H1 (cell line): ENCODE results near the gene PNCK. TPM values are rescaled to one million over a fixed set of nuclear protein-coding genes. Genes with fewer than 3 reads are reported as not detected.

Experiments
- CTCF ChIA-PET: fragments of 300-600 bp; sonication (Branson Sonifier 250); formaldehyde crosslinking; loops from one replicate; lab custom pipeline; 2021; ENCODE audit not compliant: partially characterized antibody; lab: Charles Lee
- POLR2A ChIA-PET: fragments of 300-600 bp; sonication (Branson Sonifier 250); formaldehyde crosslinking; loops from one replicate; lab custom pipeline; 2021; ENCODE audit warnings: inconsistent platforms; ENCODE audit not compliant: partially characterized antibody; lab: Charles Lee
- DNase-seq, 2 experiments: peaks; one replicate each; pipeline versions ENCODE4 v3.0.0 to v3.0.0-alpha.2; 2010 to 2022; ENCODE audit warnings: low spot score in 2 of 2, low read depth in 1 of 2, mixed read lengths in 1 of 2
- FAIRE-seq: peaks from 2 replicates; lab custom pipeline; 2011; peaks lifted over from hg19 to GRCh38; lab: Jason Lieb, UNC
- H2AFZ ChIP-seq: 2 replicates; pipeline ENCODE4 v1.8.1; 2012; ENCODE audit warnings: low read length, inconsistent platforms
- H2AK5ac ChIP-seq: 2 replicates; pipeline ENCODE4 v1.6.1; 2013; ENCODE audit warnings: low read depth, low read length
- H2BK120ac ChIP-seq: replicated peaks from 2 replicates; pipeline ENCODE3; 2013; ENCODE audit warnings: low read depth, low read length, inconsistent platforms
- H2BK12ac ChIP-seq: 2 replicates; pipeline ENCODE4 v1.6.1; 2013; ENCODE audit warnings: low read depth, low read length
- H2BK15ac ChIP-seq: 2 replicates; pipeline ENCODE4 v1.6.1; 2013; ENCODE audit warnings: low read length
- H2BK20ac ChIP-seq: 2 replicates; pipeline ENCODE4 v1.6.1; 2013; ENCODE audit warnings: low read length
- H2BK5ac ChIP-seq: 2 replicates; pipeline ENCODE4 v1.6.1; 2013; ENCODE audit warnings: low read depth, low read length
- H3K14ac ChIP-seq: 2 replicates; pipeline ENCODE4 v1.6.1; 2013; ENCODE audit warnings: inconsistent platforms; ENCODE audit not compliant: insufficient read length
- H3K18ac ChIP-seq: 2 replicates; pipeline ENCODE4 v1.6.1; 2013; ENCODE audit warnings: low read length; ENCODE audit errors: extremely low read depth
- H3K23ac ChIP-seq: 2 replicates; pipeline ENCODE4 v1.6.1; 2013; ENCODE audit warnings: inconsistent platforms; ENCODE audit not compliant: insufficient read length
- H3K23me2 ChIP-seq: 2 replicates; pipeline ENCODE4 v1.6.1; 2013; ENCODE audit warnings: low read depth, low read length
- H3K27ac ChIP-seq: 2 replicates; pipeline ENCODE4 v1.6.1; 2011; ENCODE audit warnings: low read depth, low read length, inconsistent platforms
- H3K27me3 ChIP-seq, 4 experiments: replicated peaks in 1 of 4; 1 replicate in 1 of 4; 2 replicates in 3 of 4; pipeline versions ENCODE4 v1.6.1 to v1.8.1; 2011 to 2013; ENCODE audit warnings: low read length in 3 of 4, mild to moderate bottlenecking in 3 of 4, inconsistent platforms in 2 of 4, mixed read lengths in 2 of 4, moderate library complexity in 1 of 4; ENCODE audit not compliant: control insufficient read depth in 3 of 4, insufficient read depth in 3 of 4; ENCODE audit errors: extremely low read depth in 1 of 4
- H3K36me3 ChIP-seq, 4 experiments: 2 replicates each; pipeline versions ENCODE4 v1.6.1 to v1.8.1; 2011 to 2013; ENCODE audit warnings: mild to moderate bottlenecking in 4 of 4, low read length in 3 of 4, moderate library complexity in 2 of 4, control low read depth in 1 of 4, inconsistent platforms in 1 of 4; ENCODE audit not compliant: insufficient read depth in 4 of 4, control insufficient read depth in 2 of 4
- H3K4ac ChIP-seq: replicated peaks from 2 replicates; pipeline ENCODE3; 2013; ENCODE audit warnings: low read length, low read depth, mixed read lengths, inconsistent platforms; ENCODE audit not compliant: insufficient read length
- H3K4me1 ChIP-seq, 4 experiments: replicated peaks in 1 of 4; 1 replicate in 1 of 4; 2 replicates in 3 of 4; pipeline versions ENCODE4 v1.6.1 to v1.8.1; 2011 to 2013; ENCODE audit warnings: low read length in 3 of 4, inconsistent platforms in 2 of 4, mixed read lengths in 1 of 4; ENCODE audit not compliant: insufficient read depth in 4 of 4, control insufficient read depth in 3 of 4
- H3K4me2 ChIP-seq, 2 experiments: 2 replicates each; pipeline versions ENCODE4 v1.6.1 to v1.8.1; 2011 to 2013; ENCODE audit warnings: low read depth in 2 of 2, low read length in 2 of 2, control low read depth in 1 of 2, inconsistent platforms in 1 of 2, mild to moderate bottlenecking in 1 of 2; ENCODE audit not compliant: insufficient read depth in 1 of 2
- H3K4me3 ChIP-seq, 4 experiments: fragments of 200-600, 300-600 bp in 1 of 4; sonication (generic), shearing (Covaris generic), sonication (Bioruptor Twin) in 1 of 4; 2 replicates each; pipeline versions ENCODE4 v1.5.1 to v1.8.1; 2011 to 2016; ENCODE audit warnings: low read length in 4 of 4, low read depth in 3 of 4, control low read depth in 2 of 4, inconsistent platforms in 2 of 4, mild to moderate bottlenecking in 2 of 4, mixed read lengths in 1 of 4, moderate library complexity in 1 of 4; ENCODE audit not compliant: insufficient read depth in 2 of 4; ENCODE audit errors: extremely low read depth in 1 of 4
- H3K56ac ChIP-seq: replicated peaks from 2 replicates; pipeline ENCODE3; 2013; ENCODE audit warnings: low read depth, mild to moderate bottlenecking, mixed read lengths, low read length, inconsistent platforms; ENCODE audit not compliant: insufficient read length
- H3K79me1 ChIP-seq: 2 replicates; pipeline ENCODE4 v1.6.1; 2013; ENCODE audit warnings: low read depth, low read length, control low read depth
- H3K79me2 ChIP-seq, 2 experiments: 2 replicates each; pipeline versions ENCODE4 v1.6.1 to v1.8.1; 2012 to 2013; ENCODE audit warnings: low read length in 2 of 2, mild to moderate bottlenecking in 2 of 2, inconsistent platforms in 1 of 2; ENCODE audit not compliant: insufficient read depth in 2 of 2, control insufficient read depth in 1 of 2
- H3K9ac ChIP-seq, 4 experiments: replicated peaks in 1 of 4; 1 replicate in 1 of 4; 2 replicates in 3 of 4; pipeline versions ENCODE4 v1.6.1 to v1.8.1; 2011 to 2013; ENCODE audit warnings: low read depth in 3 of 4, low read length in 3 of 4, control low read depth in 2 of 4, mild to moderate bottlenecking in 2 of 4, moderate library complexity in 2 of 4, inconsistent platforms in 1 of 4; ENCODE audit errors: extremely low read depth in 1 of 4
- H3K9me3 ChIP-seq, 2 experiments: 2 replicates each; pipeline versions ENCODE4 v1.6.1 to v1.8.1; 2012 to 2013; ENCODE audit warnings: mild to moderate bottlenecking in 2 of 2, moderate library complexity in 2 of 2, control low read depth in 1 of 2, inconsistent platforms in 1 of 2, low read depth in 1 of 2, low read length in 1 of 2, mixed read lengths in 1 of 2; ENCODE audit not compliant: insufficient read depth in 2 of 2
- H4K20me1 ChIP-seq, 2 experiments: replicated peaks in 1 of 2; 2 replicates each; pipeline versions ENCODE3 to v1.8.1; 2011 to 2013; ENCODE audit warnings: inconsistent platforms in 2 of 2, low read length in 2 of 2, mild to moderate bottlenecking in 1 of 2; ENCODE audit not compliant: insufficient read depth in 2 of 2, control insufficient read depth in 1 of 2
- H4K5ac ChIP-seq: 2 replicates; pipeline ENCODE4 v1.6.1; 2013; ENCODE audit warnings: low read length, low read depth, mixed read lengths, inconsistent platforms; ENCODE audit not compliant: insufficient read length
- H4K8ac ChIP-seq: 2 replicates; pipeline ENCODE4 v1.8.0; 2013; ENCODE audit warnings: mild to moderate bottlenecking, moderate library complexity, low read length, inconsistent platforms; ENCODE audit not compliant: insufficient read depth; ENCODE audit errors: extremely low read depth
- H4K91ac ChIP-seq: replicated peaks from 2 replicates; pipeline ENCODE3; 2013; ENCODE audit warnings: low read length, mixed read lengths, inconsistent platforms; ENCODE audit not compliant: insufficient read length
- POLR2A ChIP-seq, 2 experiments: IDR thresholded peaks; 1 replicate in 1 of 2; 2 replicates in 1 of 2; pipeline ENCODE4 v1.6.1; 2011; ENCODE audit warnings: low read depth in 2 of 2, low read length in 2 of 2, mild to moderate bottlenecking in 2 of 2; ENCODE audit errors: control extremely low read depth in 1 of 2
- SP4 ChIP-seq: IDR thresholded peaks from 2 replicates; pipeline ENCODE4 v1.6.1; 2012; ENCODE audit warnings: low read length, inconsistent platforms
- WGBS, 2 experiments: shearing (Covaris generic) in 1 of 2; methylation state at CpG; one replicate each; pipeline versions ENCODE4 v1.1.6 to v1.1.7; 2013 to 2015; ENCODE audit warnings: low lambda C conversion rate in 2 of 2, mixed read lengths in 2 of 2, inconsistent platforms in 1 of 2, low coverage in 1 of 2, missing lambda C conversion rate in 1 of 2; ENCODE audit not compliant: insufficient replicate concordance in 2 of 2, insufficient coverage in 1 of 2, insufficient read length in 1 of 2; ENCODE audit errors: extremely low coverage in 1 of 2, missing lambda C conversion rate in 1 of 2; 5-methylcytosine and 5-hydroxymethylcytosine counted together
- polyA plus RNA-seq, 7 experiments: library from polyadenylated mRNA; depleted of rRNA in 3 of 7; stranded (reverse) in 5 of 7; unstranded in 2 of 7; fragments of >200 nt in 5 of 7; fragments of 200-250 nt in 2 of 7; gene quantifications; 1 replicate in 5 of 7; 2 replicates in 1 of 7; 4 replicates in 1 of 7; pipeline versions ENCODE4 v1.2.1 to v1.2.3, GENCODE V29; 2011 to 2013; ENCODE audit warnings: missing spikeins in 2 of 7, mixed read lengths in 2 of 7
- total RNA-seq: library from RNA; stranded (reverse); fragmentation: NEBNext Ultra II Directional; extraction: Animal tissue kit (Norgen Biotek cat#: 25700); gene quantifications from 2 replicates; pipeline ENCODE4 v1.2.1, GENCODE V29; 2021

Gene PNCK
- total and polyA plus RNA-seq, 2 of the 8 experiments (the other 6 are each of a cell fraction or from before 2014, with no cell fraction given) = 6.2 to 6.3 TPM

- Histone ChIP-seq H3K14ac (no peak overlapping the region), H4K20me1 (peaks cover 2 to 4% of the 10 kb centered on the region in 2 experiments), H4K91ac (no peak overlapping the region), H3K9ac (no peak overlapping the region), H3K79me1 (no peaks in the 10 kb centered on the region; the same call in 1 of the 2 replicates), H3K4me1 (peaks cover 0 to 12% (median 2%) of the 10 kb centered on the region in 4 experiments; a peak in 4 of 7 replicates), H3K4me3 (no peak overlapping the region), H2BK120ac (no peak overlapping the region), H3K23me2 (no peaks in the 10 kb centered on the region), H3K4ac (no peak overlapping the region), H2BK15ac (no peak overlapping the region), H3K23ac (no peak overlapping the region), H3K18ac (no peak overlapping the region), H3K27ac (no peak overlapping the region), H3K79me2 (peaks cover 0 to 13% of the 10 kb centered on the region in 2 experiments; a peak in 3 of 4 replicates), H4K8ac (no peak overlapping the region; the same call in 1 of the 2 replicates), H2BK5ac (no peak overlapping the region), H3K27me3 (no peaks in the 10 kb centered on the region), H3K36me3 (peaks cover 0 to 44% (median 12%) of the 10 kb centered on the region in 4 experiments; a peak in 5 of 8 replicates), H2AFZ (no peak overlapping the region), H2AK5ac (no peak overlapping the region), H2BK12ac (no peak overlapping the region), H3K9me3 (no peaks in the 10 kb centered on the region), H2BK20ac (no peak overlapping the region), H3K4me2 (no peak overlapping the region), H3K56ac (no peak overlapping the region), H4K5ac (no peak overlapping the region)
- DNase-seq (no peak), FAIRE-seq (no peak)
- WGBS, 2 experiments = 92% methylated on average over 15 of the region's 24 CpGs; no CpG with 5 or more reads in 1 of the 2 experiments
- POLR2A ChIA-PET = interaction anchor here (0.6 to 1.2 kb wide), 5 partner anchors 13 to 279 kb away, joined by 3 to 5 read pairs (median 3); partner anchors contain the start of gene HCFC1
- CTCF ChIA-PET = interaction anchor here (1.8 kb wide), 1 partner anchor 15 kb away, joined by 6 read pairs; no protein-coding TSS in a partner anchor
- TF ChIP-seq SP4 (no peak), POLR2A (IDR thresholded peaks at IDR 0.05; ENCODE audit: control extremely low read depth in 1 of 2, low read depth in 2 of 2, low read length in 2 of 2) (peak in 1 of 2 experiments; percentile 16; a peak in 1 of 3 replicates)
These were observed 19.1 kb upstream of the PNCK start for GRCh38 chrX:153692611-153693156.
